ENCODE data around the gene ACP3.
A peak's percentile ranks its signal among the peaks of the same experiment; 100 is the strongest.
"Not testable (repeated sequence)": the region's sequence is repeated elsewhere in the genome, so short reads cannot be mapped to it uniquely, and the experiment has no call there.

ACP3 gene

DNA sequence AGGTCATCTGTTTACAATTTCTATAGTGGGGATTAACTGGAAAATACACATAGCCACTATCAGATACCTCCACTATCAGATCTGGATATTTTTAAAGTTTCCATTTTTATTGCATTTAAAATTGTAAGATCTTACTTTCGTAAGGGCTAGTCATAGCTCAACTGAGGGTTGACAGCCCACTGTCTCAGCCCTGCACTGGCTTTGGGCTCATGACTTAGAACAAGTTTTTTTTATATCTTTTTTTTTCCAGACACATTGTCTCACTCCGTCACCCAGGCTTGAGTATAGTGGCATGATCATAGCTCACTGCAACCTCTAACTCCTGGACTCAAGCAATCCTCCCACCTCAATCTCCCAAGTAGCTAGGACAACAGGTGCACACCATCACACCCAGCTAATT lies 51.3 kb downstream of the ACP3 start:
- no peak for DNase-seq

DNA sequence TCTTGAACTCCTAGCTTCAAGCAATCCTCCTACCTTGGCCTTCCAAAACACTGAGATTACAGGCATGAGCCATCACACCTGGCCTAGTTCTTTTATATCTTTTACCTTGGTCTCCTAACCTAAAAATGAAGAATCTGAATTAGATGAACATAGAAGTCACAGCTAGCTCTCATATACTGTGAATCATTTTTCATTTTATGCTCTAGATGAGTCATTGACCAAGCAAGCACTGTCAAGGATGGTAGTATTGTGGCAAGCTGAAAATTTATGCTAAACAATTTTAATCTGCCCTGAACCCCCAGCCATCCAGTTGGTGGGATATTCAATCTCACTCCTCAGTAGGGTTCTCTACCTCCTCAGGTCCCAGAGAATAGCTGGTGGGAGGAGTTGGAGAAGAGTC lies 51.8 kb downstream of the ACP3 start:
- no peak for DNase-seq

DNA sequence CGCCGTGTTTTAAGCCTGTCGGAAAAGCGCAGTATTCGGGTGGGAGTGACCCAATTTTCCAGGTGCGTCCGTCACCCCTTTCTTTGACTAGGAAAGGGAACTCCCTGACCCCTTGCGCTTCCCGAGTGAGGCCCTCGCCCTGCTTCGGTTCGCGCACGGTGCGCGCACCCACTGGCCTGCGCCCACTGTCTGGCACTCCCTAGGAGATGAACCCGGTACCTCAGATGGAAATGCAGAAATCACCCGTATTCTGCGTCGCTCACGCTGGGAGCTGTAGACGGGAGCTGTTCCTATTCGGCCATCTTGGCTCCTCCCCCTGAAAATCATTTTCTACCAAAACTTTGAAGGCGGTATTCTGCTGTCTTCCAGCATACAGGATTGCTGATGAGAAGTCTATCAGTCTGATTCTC lies 59.7 kb downstream of the ACP3 start:
- DNase-seq: peak in 1 of 2 experiments; percentile 20

DNA sequence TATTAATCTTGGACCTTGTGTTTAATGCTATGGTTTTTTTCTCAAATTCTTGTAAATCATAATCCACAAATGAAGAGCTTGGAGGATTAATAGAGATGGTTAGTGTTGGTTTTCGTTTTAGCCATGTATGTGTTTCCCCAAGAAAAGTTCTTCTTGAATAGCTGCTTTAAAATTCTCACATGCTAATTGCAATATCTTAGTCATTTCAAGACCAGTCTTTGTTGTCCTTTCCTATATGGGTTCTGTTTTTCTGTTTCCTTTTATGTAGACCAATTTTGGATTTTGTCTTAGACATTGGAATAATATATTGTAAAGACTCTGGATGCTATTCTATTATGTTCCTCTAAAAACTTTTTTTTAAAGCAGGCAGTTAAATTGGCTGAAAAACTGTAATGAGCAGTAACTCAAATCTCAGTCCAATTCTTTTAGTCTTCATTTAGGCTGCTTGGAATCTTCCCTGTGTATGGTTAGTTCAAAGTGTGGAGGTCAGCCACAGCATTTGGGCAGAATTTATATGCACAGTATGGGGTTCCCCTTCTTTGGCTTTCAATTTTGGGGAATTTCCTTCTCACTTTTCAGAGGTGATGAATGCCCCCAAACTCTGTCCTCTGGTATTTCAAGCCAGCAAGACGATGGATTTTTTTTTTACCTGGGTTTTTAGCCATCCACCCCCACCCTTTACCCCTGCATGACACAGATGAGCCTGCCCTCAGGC lies 61.0 kb downstream of the ACP3 start:
- DNase-seq: no peak

DNA sequence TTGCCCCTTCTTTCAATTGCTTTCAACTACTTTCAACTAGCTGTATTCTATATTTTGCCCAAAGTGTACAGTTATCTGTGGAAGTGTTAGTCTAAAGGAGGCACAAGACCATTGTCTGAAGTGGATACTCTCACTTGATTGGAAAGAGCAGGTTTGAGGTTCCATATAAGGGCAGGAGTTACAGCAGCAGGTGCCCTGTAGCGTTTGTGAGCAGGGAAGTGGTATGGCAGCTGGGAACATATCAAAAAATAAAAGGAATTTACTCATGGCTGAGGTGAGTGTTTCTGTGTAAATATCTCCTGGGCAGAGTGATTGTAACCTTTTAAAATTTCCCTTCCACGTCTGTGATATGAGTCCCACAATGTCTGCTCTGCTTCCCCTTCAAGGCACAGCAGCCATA lies 61.6 kb downstream of the ACP3 start:
- peak; percentile 41 to 43 for DNase-seq

DNA sequence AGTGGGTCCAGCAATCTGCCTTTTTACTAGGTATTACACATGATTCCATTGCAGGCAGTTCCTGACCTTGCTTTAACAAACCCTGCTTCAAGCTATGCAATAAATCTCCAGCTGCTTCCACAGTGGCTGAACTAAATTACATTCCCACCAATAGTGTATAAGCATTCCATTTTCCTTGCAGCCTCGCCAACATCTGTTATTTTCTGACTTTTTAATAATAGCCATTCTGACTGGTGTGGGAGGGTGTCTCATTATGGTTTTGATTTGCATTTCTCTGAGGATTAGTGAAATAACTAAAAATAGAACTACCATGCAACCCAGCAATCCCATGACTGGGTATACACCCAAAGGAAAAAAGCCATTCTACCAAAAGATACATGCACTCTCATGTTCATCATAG lies 63.7 kb downstream of the ACP3 start:
- DNase-seq: no peak

DNA sequence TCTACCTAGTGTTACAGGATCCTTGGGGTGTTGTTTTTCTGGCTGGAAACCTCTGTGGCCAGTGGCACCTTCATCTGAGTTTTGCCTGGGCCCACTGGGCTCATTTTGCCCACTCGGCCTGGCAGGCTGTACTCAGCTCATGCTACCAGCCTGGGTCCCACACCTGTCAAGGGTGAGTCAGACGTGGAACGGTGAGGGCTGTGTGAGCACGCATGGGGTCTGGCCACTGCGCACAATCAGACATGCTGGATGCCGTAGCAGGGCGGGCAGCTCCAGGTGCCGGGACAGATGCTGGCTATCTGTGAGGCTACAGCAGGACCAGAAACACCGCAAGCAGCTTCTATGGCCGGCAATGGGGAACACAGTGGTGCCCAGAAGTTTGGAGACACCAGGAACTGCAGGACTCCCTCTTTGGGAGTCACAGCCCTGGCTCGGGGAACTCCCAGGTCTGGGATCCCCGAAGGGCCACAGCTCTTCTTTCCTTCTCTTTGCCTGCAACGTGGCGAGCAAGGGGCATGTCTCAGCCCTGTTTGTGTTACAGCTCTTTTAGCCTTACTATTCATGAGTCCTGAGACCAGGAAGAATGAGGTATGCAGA lies 64.2 kb downstream of the ACP3 start:
- no peak for DNase-seq

DNA sequence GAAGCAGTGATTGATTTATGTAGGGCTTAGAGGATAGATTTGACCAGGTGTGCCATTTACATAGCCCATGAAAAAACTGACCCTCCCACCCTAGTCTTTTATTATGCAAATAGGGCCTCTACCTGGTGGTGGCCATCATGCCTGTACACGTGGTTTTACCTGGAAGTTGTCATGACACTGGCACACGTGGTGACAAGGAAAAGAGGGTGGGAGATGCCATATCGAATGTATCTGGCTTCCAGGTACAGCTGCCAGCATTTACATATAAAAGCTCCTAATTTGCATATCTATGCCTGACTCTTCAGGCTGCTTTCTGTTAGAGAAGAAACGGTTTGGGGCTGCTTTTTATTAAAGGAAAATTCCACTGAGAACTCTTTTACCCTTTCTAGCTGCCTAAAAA lies 65.1 kb downstream of the ACP3 start:
- DNase-seq: no peak

DNA sequence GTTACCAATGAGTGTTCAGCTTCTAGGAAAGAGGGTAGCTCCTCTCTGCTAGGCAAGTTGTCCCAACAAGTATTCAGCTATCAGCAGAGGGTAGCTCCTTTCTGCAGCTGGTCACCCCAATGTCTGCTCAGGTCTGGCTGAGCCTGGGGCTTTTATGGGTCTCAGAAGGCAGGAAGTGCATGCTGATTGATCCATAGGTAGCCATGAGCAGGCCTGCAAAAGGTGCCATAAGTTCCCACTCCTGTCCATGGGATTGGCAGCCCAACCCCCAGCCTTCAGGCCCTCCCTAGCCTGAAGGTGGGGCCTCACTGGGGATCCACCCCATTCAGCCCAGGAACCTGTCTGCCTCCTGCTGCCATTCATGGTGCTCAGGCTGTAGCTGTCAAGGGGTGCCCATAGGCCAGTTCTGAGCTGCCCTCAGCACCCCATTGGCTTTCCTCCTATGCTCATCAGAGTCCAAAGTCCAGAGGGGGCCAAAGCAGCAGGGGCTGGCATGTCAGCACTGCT lies 65.5 kb downstream of the ACP3 start:
- no peak for DNase-seq

DNA sequence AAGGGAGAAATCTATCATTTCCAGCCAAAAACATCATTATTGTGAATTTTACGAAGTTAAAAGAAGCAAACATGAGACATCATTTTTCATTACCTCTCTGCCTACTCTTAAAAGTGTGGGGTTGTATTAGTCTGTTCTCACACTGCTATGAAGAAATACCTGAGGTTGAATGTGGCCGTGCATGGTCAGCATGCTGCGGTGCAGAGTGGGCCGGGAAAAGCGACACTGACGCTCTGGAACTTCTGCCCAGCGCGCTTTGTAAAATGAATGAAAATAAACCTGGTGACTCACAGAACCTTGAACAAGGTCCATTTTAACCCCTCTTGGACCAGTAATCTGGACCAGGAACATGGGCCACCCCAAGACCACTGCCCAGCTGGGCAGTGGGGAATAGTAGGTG lies 69.1 kb downstream of the ACP3 start:
- no peak for DNase-seq

DNA sequence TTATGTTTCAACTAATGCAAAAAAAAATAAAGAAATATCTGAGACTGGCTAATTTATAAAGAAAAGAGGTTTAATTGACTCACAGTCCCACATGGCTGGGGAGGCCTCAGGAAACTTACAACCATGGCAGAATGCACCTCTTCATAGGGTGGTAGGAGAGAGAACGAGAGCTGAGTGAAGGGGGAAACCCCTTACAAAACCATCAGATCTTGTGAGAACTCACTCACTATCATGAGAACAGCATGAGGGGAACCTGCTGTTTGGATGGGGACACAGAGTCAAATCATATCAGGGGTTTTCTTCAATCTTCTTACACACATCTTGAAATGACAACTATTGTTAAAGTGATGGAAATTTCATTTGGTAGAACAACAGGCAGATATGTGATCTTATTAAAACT lies 75.5 kb downstream of the ACP3 start:
- not testable (repeated sequence) for DNase-seq

DNA sequence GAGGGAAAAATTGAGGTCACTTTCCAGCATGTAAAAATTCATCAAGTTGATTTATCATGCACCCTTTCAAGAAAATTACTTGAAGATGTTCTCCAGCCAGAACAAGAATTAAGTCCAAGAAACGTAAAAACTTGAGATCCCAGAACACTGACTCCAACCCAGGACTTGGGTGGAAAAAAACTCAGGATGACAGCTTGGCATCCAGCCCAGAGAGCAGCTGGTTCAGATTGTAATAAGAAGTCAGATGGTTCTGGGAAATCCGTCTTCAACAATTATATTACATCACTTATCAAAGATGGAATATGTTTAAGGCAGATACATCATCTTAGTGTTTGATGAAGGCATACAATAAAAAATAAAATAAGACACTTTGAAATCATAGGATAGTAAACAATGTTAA lies 77.1 kb downstream of the ACP3 start:
- DNase-seq: peak in 1 of 2 experiments; percentile 4

DNA sequence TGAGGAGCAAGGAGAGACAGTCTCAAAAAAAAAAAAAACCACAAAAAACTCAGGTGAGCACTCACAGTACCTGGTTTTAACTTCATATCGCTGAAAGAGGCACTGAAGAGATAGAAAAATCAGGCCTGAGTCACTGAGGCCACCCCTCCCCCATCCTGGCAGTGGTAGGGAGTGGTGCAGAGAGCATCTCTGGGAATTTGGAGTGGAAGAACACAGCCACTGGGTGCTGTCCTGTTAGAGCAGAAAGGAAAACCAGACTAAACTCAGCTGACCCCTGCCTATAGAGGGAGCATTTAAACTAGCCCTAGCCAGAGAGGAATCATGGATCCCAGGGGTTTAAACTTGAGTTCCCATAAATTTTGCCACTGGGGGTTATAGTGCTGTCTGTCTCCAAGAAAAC lies 77.9 kb downstream of the ACP3 start:
- no peak for DNase-seq

DNA sequence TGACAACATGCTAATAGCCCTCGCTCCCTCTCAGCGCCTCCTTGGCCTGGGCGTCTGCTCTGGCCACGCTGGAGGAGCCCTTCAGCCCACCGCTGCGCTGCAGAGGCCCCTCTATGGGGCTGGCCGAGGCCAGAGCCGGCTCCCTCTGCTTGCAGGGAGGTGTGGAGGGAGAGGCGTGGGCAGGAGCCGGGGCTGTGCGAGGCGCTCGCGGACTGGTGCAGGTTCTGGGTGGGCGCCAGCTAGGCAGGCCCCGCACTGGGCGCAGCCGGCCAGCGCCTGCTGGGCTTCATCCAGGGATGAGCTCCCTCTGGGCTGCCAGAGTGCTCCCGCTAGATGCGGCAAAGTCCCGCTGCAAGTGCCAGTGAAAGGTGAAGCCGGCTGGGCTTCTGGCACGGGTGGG lies 79.0 kb downstream of the ACP3 start:
- DNase-seq: no peak

DNA sequence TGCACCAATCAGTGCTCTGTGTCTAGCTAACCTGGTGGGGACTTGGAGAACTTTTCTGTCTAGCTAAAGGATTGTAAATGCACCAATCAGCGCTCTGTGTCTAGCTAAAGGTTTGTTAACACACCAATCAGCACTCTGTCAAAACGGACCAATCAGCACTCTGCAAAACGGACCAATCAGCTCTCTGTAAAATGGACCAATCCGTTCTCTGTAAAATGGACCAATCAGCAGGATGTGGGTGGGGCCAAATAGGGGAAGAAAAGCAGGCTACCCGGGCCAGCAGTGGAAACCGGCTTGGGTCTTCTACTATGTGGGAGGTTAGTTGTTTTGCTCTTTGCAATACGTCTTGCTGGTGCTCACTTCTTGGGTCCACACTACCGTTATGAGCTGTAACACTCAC lies 79.6 kb downstream of the ACP3 start:
- not testable (repeated sequence) for DNase-seq

DNA sequence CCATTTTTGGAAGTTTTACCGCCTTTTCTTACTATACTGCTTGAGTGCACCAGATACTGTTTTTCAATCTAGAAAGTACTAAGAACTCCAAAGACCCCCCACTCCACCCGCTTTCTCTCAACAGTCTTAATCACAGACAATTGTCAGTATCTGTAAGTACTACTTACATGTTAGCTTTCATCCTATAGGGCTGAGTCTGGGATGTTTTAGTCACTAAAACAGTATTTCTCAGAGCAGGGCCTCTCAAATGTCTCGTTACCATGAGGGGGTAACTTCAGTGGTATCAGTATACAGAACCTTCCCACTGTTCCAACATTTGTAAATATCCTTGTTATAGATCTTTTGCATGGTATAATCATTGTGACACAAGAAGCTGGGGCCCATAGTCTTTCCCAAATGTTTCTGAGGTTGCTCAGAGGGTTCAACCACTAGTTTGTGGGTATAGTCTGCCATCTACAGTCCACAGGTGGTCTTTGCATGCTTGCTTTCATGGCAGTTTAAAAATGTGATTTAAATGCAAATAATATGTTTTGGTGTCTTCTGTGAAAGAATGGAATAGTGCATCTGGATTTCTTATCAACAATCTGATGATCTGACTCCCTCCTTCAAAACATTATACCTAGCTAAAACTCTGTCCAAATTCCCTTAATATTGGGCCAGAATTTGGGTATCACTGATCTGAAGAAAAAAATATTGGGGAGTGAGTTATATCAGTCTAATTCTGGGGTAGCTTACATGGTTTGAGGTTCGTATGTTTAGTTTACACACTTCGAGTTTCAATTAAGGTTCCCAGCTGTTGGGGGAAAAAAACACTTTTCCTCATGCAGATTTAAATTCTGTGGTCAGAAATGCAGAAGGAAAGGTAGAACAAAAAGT lies 82.1 kb downstream of the ACP3 start:
- DNase-seq: peak; percentile 20 to 51

DNA sequence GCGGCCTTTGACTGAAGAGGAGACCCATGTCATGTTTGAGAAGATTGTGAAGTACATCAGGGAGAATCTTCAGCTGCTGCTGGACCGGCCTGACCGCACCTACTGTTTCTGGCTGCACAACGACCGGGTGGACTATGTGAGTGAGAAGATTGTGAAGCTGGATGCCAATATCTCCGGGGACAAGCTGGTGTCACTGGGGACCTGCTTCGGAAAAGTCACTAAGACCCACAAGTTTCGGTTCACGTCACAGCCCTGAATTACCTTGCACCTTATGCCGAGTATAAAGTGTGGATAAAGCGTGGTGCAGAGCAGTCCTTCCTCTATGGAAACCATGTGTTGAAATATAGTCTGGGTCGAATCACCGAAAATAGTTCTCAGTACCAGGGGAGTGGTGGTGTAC lies 84.0 kb downstream of the ACP3 start:
- DNase-seq: no peak

DNA sequence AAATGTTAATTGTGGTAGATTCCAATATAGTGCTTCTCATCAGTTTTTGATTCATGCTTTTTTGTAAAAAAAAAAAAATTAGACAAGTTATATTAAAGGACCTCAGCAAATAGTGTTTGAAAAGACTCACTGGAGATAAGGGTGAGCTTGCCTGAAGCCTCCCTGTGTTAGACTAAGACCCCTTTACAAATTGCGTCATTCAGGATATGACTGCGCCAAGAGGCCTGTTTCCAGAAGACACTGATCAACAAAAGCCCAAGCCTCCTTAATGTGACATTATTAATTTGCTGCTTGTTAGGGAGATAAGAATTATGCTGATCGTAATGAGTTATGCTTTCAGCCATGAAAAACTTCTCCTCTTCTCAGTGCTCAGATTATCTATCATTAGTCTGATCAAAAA lies 87.1 kb downstream of the ACP3 start:
- DNase-seq: no peak

DNA sequence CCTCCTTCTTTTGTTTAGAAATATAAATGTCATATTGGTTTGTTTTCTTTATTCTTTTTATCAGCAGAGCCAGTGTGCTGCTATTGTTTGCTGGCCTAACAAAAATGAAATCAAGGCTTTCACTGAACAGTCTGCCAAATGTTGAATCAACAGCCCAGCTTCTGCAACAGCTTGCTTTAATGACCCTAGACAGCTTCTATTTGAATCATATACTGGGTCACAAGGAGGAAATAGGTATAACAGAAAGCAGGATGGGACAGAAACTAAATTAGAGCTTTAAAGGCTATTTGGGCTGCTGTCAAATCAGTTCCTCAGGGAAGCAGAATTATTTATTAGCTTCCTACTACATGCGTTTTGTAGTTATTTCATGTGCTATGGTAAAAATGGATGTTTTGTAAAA lies 88.0 kb downstream of the ACP3 start:
- DNase-seq: peak in 1 of 2 experiments; percentile 3

DNA sequence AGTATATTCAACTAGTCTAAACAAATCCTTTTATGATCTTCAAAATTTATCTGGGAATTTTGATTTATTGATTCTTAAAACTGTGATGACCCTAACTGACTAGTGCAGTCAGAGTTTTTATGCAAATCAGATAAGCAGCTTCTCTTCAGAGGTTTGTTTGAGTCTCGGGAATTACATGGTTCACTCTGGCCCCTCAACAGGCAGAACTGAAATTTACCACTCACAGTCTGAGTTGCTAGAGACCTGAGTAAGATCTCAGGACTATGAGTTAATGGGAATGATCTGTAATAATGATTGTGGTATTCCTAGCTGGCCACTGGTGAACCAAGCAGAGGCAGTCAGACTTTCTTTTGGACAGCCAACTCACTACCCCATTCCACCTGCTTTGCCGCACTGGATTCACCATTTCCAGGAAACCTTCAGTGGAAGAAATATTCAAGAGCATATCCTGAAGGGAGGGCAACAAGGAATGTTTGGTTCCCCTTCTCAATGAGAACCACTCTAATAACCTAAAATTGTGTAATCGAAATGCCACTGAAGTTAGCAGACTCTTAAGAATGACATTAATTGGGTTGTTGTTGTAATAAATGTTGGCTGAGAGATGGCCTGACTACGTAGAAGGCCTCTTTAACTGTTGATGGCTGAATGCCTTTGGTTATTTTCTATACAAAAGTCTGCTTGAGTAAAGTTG lies 88.5 kb downstream of the ACP3 start:
- DNase-seq: no peak

DNA sequence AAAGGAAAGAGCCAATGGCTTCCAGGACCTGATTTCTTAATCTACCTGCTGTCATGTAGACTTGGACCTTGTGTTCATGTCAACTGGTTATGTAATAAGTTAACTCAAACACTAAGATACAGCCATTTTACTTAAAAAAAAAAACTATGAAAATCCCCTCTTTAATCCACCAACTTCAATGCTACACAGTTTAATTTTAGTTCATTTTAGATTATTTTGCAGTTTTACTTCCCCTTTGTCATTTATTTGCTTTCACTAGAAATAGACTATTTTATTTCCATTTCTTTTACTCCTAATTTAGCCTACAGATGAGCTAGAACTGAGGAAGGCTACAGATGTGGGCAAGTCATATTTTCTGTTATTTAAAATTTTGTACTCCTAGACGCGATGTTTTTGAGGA lies 89.4 kb downstream of the ACP3 start:
- no peak for DNase-seq

DNA sequence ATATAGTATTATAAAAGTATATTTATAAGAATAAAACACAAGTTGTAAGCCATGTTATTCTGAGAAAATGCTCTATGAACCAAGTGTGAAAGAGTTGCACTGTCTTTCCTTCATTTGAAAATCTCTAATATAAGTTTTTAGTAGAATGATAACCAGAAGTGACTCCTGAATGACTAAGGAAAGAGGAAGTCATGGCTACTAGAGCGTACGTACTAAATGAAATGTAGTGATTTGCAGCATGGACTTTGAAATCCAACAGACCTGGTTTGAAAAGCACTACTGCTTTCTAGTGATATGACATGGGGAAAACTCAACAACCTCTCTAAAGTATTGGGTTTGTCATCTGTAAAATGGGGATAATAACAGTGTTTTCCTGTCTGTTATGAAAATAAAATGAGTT lies 89.8 kb downstream of the ACP3 start:
- no peak for DNase-seq
